Neuronal stem cell (in vitro differentiated cells): ENCODE data around the gene RAB44.

Experiments used
- DNase-seq: peaks from one replicate; pipeline ENCODE4 v3.0.0-alpha.2; 2013; ENCODE audit warnings: low spot score
- H2AFZ ChIP-seq: one replicate; pipeline ENCODE4 v1.6.1; 2013; ENCODE audit warnings: mild to moderate bottlenecking, low read length, inconsistent platforms
- H2AK5ac ChIP-seq: 2 replicates; pipeline ENCODE4 v1.6.1; 2013; ENCODE audit warnings: low read depth, mild to moderate bottlenecking, inconsistent platforms, low read length, moderate library complexity, mixed read lengths
- H2BK120ac ChIP-seq: 2 replicates; pipeline ENCODE4 v1.6.1; 2013; ENCODE audit warnings: low read depth, mild to moderate bottlenecking, inconsistent platforms, low read length, moderate library complexity, mixed read lengths
- H2BK12ac ChIP-seq: one replicate; pipeline ENCODE4 v1.6.1; 2013; ENCODE audit warnings: low read length, inconsistent platforms
- H2BK15ac ChIP-seq: 2 replicates; pipeline ENCODE4 v1.6.1; 2013; ENCODE audit warnings: mild to moderate bottlenecking, low read length, inconsistent platforms, mixed read lengths
- H2BK5ac ChIP-seq: one replicate; pipeline ENCODE4 v1.6.1; 2013; ENCODE audit warnings: inconsistent platforms, mild to moderate bottlenecking, low read length, moderate library complexity
- H3K14ac ChIP-seq: one replicate; pipeline ENCODE4 v1.6.1; 2013; ENCODE audit warnings: low read length, inconsistent platforms
- H3K18ac ChIP-seq: 2 replicates; pipeline ENCODE4 v1.6.1; 2013; ENCODE audit warnings: low read length, inconsistent platforms
- H3K23ac ChIP-seq: 2 replicates; pipeline ENCODE4 v1.6.1; 2013; ENCODE audit warnings: low read depth, mild to moderate bottlenecking, mixed read lengths, low read length, inconsistent platforms; ENCODE audit not compliant: poor library complexity
- H3K27ac ChIP-seq: replicated peaks from 3 replicates; pipeline ENCODE4 v1.5.1; 2013; ENCODE audit warnings: low read length, inconsistent platforms
- H3K27me3 ChIP-seq, 3 experiments: 2 replicates each; pipeline ENCODE4 v1.6.1; 2013; ENCODE audit warnings: low read length in 3 of 3, mild to moderate bottlenecking in 2 of 3, inconsistent platforms in 1 of 3, low read depth in 1 of 3, mixed read lengths in 1 of 3, moderate library complexity in 1 of 3; ENCODE audit not compliant: control insufficient read depth in 3 of 3, insufficient read depth in 3 of 3
- H3K36me3 ChIP-seq, 2 donors: replicated peaks in 1 of 2; 2 replicates each; pipeline ENCODE4 v1.6.1; 2013; ENCODE audit warnings: low read length in 2 of 2; ENCODE audit not compliant: control insufficient read depth in 2 of 2, insufficient read depth in 2 of 2
- H3K4ac ChIP-seq: 2 replicates; pipeline ENCODE4 v1.6.1; 2013; ENCODE audit warnings: inconsistent platforms, mild to moderate bottlenecking, low read length, moderate library complexity
- H3K4me1 ChIP-seq, 2 donors: 1 replicate in 1 of 2; 2 replicates in 1 of 2; pipeline ENCODE4 v1.6.1; 2013; ENCODE audit warnings: low read length in 2 of 2, low read depth in 1 of 2; ENCODE audit not compliant: control insufficient read depth in 2 of 2, insufficient read depth in 1 of 2
- H3K4me2 ChIP-seq: one replicate; pipeline ENCODE4 v1.6.1; 2013; ENCODE audit warnings: mild to moderate bottlenecking, low read length, inconsistent platforms; ENCODE audit not compliant: insufficient read depth, poor library complexity, severe bottlenecking
- H3K4me3 ChIP-seq, 2 donors: 2 replicates each; pipeline ENCODE4 v1.5.1; 2013; ENCODE audit warnings: low read length in 2 of 2, mild to moderate bottlenecking in 2 of 2, inconsistent platforms in 1 of 2, moderate library complexity in 1 of 2
- H3K79me1 ChIP-seq: one replicate; pipeline ENCODE4 v1.6.1; 2013; ENCODE audit warnings: low read depth, mild to moderate bottlenecking, inconsistent platforms, low read length, moderate library complexity
- H3K9ac ChIP-seq: one replicate; pipeline ENCODE4 v1.6.1; 2013; ENCODE audit warnings: mild to moderate bottlenecking, low read depth, low read length, inconsistent platforms; ENCODE audit not compliant: poor library complexity
- H3K9me3 ChIP-seq, 2 donors: replicated peaks in 1 of 2; 2 replicates each; pipeline versions ENCODE3 to v1.6.1; 2013; ENCODE audit warnings: low read length in 2 of 2, mild to moderate bottlenecking in 2 of 2, inconsistent platforms in 1 of 2, low read depth in 1 of 2, mixed read lengths in 1 of 2, moderate library complexity in 1 of 2; ENCODE audit not compliant: control insufficient read depth in 2 of 2, insufficient read depth in 1 of 2
- H4K8ac ChIP-seq: one replicate; pipeline ENCODE4 v1.6.1; 2013; ENCODE audit warnings: low read depth, mild to moderate bottlenecking, inconsistent platforms, low read length, moderate library complexity
- H4K91ac ChIP-seq: one replicate; pipeline ENCODE4 v1.6.1; 2013; ENCODE audit warnings: low read length, low read depth, mild to moderate bottlenecking, inconsistent platforms; ENCODE audit not compliant: poor library complexity
- WGBS, 2 donors: extraction: QIAGEN DNeasy Blood & Tissue Kit; methylation state at CpG; one replicate each; pipeline ENCODE4 v1.1.7; 2013; ENCODE audit warnings: missing lambda C conversion rate in 2 of 2, mixed read lengths in 1 of 2; ENCODE audit not compliant: insufficient read length in 2 of 2, insufficient replicate concordance in 1 of 2; ENCODE audit errors: extremely low coverage in 2 of 2; 5-methylcytosine and 5-hydroxymethylcytosine counted together

RAB44 gene

DNA sequence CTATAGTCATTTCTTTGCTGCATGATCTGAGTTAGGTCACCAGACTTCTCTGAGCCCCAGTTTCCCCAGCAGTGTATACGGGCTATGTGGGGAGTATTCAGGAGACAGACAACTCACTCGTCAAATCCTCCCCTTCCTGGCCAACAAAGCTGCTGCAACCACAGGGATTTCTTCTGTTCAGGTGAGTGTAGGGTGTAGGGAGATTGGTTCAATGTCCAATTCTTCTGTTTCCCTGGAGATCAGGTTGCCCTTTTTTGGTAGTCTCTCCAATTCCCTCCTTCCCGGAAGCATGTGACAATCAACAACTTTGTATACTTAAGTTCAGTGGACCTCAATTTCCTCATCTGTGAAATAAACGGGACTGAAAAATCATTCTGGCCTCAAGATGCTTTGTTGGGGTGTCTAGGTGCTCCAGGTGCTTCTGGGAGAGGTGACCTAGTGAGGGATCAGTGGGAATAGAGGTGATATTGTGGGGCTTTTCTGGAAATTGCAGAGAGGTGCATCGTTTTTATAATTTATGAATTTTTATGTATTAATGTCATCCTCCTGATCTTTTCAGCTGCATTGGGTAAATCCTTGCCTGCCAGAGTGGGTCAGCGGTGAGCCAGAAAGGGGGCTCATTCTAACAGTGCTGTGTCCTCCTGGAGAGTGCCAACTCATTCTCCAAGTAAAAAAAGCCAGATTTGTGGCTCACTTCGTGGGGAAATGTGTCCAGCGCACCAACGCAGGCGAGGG is 19.7 kb upstream of the RAB44 start:
- Histone ChIP-seq H4K91ac (no peak overlapping the region), H3K4ac (no peak overlapping the region), H2AK5ac (peak overlapping the region; percentile 29), H2AFZ (peak overlapping the region; percentile 89), H3K9me3 (peaks cover 0 to 2% of the 10 kb centered on the region in 2 donors), H2BK15ac (peak overlapping the region; percentile 44), H2BK120ac (no peak overlapping the region), H3K23ac (no peak overlapping the region), H3K4me1 (peaks cover 28 to 35% of the 10 kb centered on the region in 2 donors), H3K36me3 (peaks cover 0 to 17% of the 10 kb centered on the region in 2 donors), H3K9ac (peak overlapping the region; percentile 83), H3K18ac (peak overlapping the region; percentile 93), H3K4me3 (peak overlapping the region; percentile 77 to 81), H3K27ac (peak overlapping the region; percentile 53), H3K14ac (no peak overlapping the region), H2BK5ac (no peak overlapping the region), H3K79me1 (peaks cover 14% of the 10 kb centered on the region), H3K27me3 (peaks cover 0 to 17% (median 0%) of the 10 kb centered on the region in 3 experiments), H3K4me2 (peak overlapping the region; percentile 36), H4K8ac (no peak overlapping the region), H2BK12ac (no peak overlapping the region)
- DNase-seq, result no peak
- no CpG with 5 or more reads among the region's 10 CpGs for WGBS, 2 donors

GRCh38 chr6:36678488-36679042 is 19.1 kb upstream of the RAB44 start, which contains the start of gene CDKN1A:
TSS of gene CDKN1A (plus strand) at chr6:36678714. CDS start at chr6:36684102, 5,388 bp downstream.
- no peak within 1 kb of the TSS for H2BK120ac ChIP-seq
- H3K27me3 ChIP-seq, result peaks cover 0 to 17% (median 0%) of the 10 kb centered on the region in 3 experiments
- peak within 1 kb of the TSS; percentile 96 for H3K9ac ChIP-seq
- DNase-seq, result peak; percentile 76
- peak within 1 kb of the TSS; percentile 86 for H2BK15ac ChIP-seq
- H3K4me3 ChIP-seq, result peak within 1 kb of the TSS; percentile 81 to 93
- H4K8ac ChIP-seq, result peak within 1 kb of the TSS; percentile 68
- no CpG with 5 or more reads among the region's 63 CpGs for WGBS, 2 donors
- peak within 1 kb of the TSS; percentile 71 for H2BK5ac ChIP-seq
- peak within 1 kb of the TSS; percentile 25 for H3K14ac ChIP-seq
- peak within 1 kb of the TSS; percentile 50 for H3K23ac ChIP-seq
- H3K4me1 ChIP-seq, result peaks cover 28 to 35% of the 10 kb centered on the region in 2 donors
- peak within 1 kb of the TSS; percentile 89 for H2AFZ ChIP-seq
- peaks cover 0 to 2% of the 10 kb centered on the region in 2 donors for H3K9me3 ChIP-seq
- peak within 1 kb of the TSS; percentile 88 for H3K4me2 ChIP-seq
- H3K79me1 ChIP-seq, result peaks cover 14% of the 10 kb centered on the region
- peak within 1 kb of the TSS; percentile 93 for H3K18ac ChIP-seq
- no peak within 1 kb of the TSS for H3K4ac ChIP-seq
- H2AK5ac ChIP-seq, result peak within 1 kb of the TSS; percentile 77
- H4K91ac ChIP-seq, result no peak within 1 kb of the TSS
- H2BK12ac ChIP-seq, result peak within 1 kb of the TSS; percentile 24
- peak within 1 kb of the TSS; percentile 53 for H3K27ac ChIP-seq
- peaks cover 0 to 24% of the 10 kb centered on the region in 2 donors for H3K36me3 ChIP-seq

DNA sequence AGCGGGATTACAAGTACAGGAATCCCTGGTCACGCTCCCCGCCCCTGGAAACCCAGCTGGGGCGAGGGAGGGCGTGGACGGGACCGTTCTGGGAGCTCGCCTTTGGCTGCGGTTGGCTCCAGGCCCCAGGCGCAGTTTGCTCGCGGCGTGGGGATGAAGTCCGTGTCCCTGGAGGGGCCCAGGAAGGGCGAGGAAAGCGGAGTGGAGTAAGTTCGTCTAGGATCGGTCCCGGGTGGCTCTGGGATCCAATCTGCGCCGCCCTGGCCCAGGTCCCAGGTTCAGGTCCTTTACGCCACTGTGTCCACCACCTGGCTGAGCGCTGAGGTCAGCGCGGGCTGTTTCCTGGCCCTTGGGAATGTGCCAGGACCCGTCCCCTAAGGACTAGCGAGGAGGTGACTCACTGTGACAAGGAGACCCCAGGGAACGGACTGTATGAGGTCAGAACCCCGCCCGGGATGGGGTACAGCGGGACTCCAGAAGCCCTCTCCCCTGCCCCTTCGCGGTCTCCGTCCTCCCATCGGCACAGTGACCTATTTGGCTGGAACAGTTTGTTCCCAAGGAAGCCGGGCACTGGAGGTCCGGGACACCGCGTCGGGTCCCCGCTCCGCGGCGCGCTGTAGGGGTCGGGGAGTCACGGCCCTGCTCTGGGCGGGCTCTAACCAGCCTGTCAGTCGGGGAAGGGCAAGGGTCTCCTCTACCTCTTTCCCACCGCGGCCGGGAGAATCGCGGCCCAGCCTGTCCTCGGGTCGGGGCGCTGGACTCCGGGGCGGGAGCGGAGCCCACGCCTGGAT is 18.4 kb upstream of the RAB44 start:
- DNase-seq, result peak; percentile 39
- Histone ChIP-seq H3K79me1 (peaks cover 20% of the 10 kb centered on the region), H2BK12ac (peak overlapping the region; percentile 24), H3K9me3 (peaks cover 0 to 2% of the 10 kb centered on the region in 2 donors), H3K27ac (no peak overlapping the region), H3K36me3 (peaks cover 6 to 31% of the 10 kb centered on the region in 2 donors), H4K8ac (peak overlapping the region; percentile 68), H3K23ac (peak overlapping the region; percentile 50), H3K18ac (peak overlapping the region; percentile 92), H3K14ac (peak overlapping the region; percentile 25), H2AK5ac (peak overlapping the region; percentile 77), H3K4ac (no peak overlapping the region), H3K4me2 (peak overlapping the region; percentile 88), H2BK5ac (peak overlapping the region; percentile 71), H3K4me1 (peaks cover 28 to 35% of the 10 kb centered on the region in 2 donors), H3K9ac (peak overlapping the region; percentile 96), H4K91ac (no peak overlapping the region), H2BK120ac (no peak overlapping the region), H2BK15ac (peak overlapping the region; percentile 86), H3K27me3 (peaks cover 0 to 17% (median 0%) of the 10 kb centered on the region in 3 experiments), H3K4me3 (peak overlapping the region; percentile 81 to 93), H2AFZ (peak overlapping the region; percentile 89)
- no CpG with 5 or more reads among the region's 61 CpGs for WGBS, 2 donors
